ENCODE data around the gene ARID3A. TPM values are rescaled to one million over a fixed set of nuclear protein-coding genes. Genes with fewer than 3 reads are reported as not detected.

Gene ARID3A
- total RNA-seq, 1 donor from 2014 or later, result 106 TPM

DNA sequence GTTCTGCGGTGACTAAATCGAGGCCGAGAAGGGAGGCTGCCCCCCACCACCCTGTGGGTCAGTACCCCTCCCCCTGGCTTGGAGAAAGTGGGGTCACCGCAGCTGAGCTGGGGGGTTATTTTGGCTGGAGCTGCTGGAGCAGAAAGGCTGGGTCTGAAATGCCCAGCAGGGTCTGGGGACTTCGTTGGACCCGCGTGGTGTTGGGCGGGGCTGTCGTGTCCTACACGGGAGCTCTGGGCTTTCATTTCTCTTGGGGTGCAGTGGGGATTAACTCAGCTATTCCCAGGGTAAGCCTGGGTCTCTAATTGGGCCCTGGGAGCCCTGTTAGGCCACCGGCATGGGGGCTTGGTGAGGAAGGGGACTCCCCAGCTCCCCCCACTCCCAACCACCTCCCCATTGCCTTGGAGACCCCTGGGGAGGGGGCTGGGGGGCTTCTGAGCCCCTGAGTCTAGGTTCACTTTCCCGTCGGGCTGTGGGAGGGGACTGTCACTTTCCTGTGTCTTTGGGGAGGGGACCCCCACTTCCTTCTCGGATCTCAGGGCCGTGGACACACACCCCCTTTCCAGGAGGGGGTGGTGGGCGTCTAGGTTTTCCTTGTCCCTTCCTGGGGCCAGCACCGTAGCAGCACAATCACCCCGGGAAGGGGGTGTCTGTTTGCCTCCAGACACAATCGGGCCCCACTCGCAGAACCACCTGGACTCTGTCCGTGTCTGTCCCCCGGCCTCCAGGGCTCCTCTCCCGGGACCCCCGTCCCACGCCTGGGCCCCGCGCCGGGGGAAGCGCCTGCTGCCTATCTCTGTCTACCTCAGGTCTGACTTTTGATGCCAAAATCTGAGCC lies 48.1 kb downstream of the ARID3A start:
- Histone ChIP-seq H3K27me3 (ENCODE audit: insufficient read depth, low read length) (no peaks in the 10 kb centered on the region), H3K4me1 (ENCODE audit: insufficient read depth, low read length) (no peaks in the 10 kb centered on the region), H4K20me1 (ENCODE audit: insufficient read depth, low read length) (no peaks in the 10 kb centered on the region), H3K9me3 (ENCODE audit: insufficient read depth, low read depth, low read length) (peaks cover 5% of the 10 kb centered on the region), H3K9ac (ENCODE audit: low read length) (no peak overlapping the region), H2AFZ (ENCODE audit: low read depth, low read length) (no peak overlapping the region), H3K4me3 (ENCODE audit: insufficient read depth, low read depth, low read length) (no peak overlapping the region), H3K79me2 (ENCODE audit: insufficient read depth, low read length) (no peaks in the 10 kb centered on the region), H3K27ac (ENCODE audit: low read depth, low read length) (no peak overlapping the region), H3K4me2 (ENCODE audit: low read length) (no peak overlapping the region), H3K36me3 (ENCODE audit: insufficient read depth, low read length) (peaks cover 10% of the 10 kb centered on the region)
- Mint-ChIP-seq H3K9me3 (ENCODE audit: unreplicated experiment) (peaks cover 5% of the 10 kb centered on the region), H3K36me3 (ENCODE audit: low read depth, unreplicated experiment) (peaks cover 16% of the 10 kb centered on the region), H3K27ac (ENCODE audit: unreplicated experiment) (no peak overlapping the region), H3K4me3 (ENCODE audit: unreplicated experiment) (no peak overlapping the region), H3K4me1 (ENCODE audit: low read depth, unreplicated experiment) (no peaks in the 10 kb centered on the region), H3K27me3 (ENCODE audit: low read depth, unreplicated experiment) (no peaks in the 10 kb centered on the region)
- TF ChIP-seq, protein P1, sequence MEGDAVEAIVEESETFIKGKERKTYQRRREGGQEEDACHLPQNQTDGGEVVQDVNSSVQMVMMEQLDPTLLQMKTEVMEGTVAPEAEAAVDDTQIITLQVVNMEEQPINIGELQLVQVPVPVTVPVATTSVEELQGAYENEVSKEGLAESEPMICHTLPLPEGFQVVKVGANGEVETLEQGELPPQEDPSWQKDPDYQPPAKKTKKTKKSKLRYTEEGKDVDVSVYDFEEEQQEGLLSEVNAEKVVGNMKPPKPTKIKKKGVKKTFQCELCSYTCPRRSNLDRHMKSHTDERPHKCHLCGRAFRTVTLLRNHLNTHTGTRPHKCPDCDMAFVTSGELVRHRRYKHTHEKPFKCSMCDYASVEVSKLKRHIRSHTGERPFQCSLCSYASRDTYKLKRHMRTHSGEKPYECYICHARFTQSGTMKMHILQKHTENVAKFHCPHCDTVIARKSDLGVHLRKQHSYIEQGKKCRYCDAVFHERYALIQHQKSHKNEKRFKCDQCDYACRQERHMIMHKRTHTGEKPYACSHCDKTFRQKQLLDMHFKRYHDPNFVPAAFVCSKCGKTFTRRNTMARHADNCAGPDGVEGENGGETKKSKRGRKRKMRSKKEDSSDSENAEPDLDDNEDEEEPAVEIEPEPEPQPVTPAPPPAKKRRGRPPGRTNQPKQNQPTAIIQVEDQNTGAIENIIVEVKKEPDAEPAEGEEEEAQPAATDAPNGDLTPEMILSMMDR (IDR thresholded peaks at IDR 0.05; ENCODE audit: insufficient read depth, low read depth, low read length), result no peak
- no peak for TF ChIP-seq EZH2 (IDR thresholded peaks at IDR 0.05; ENCODE audit: insufficient read depth, low read length)
- FAIRE-seq (no peak), DNase-seq (ENCODE audit: low read depth) (no peak)

DNA sequence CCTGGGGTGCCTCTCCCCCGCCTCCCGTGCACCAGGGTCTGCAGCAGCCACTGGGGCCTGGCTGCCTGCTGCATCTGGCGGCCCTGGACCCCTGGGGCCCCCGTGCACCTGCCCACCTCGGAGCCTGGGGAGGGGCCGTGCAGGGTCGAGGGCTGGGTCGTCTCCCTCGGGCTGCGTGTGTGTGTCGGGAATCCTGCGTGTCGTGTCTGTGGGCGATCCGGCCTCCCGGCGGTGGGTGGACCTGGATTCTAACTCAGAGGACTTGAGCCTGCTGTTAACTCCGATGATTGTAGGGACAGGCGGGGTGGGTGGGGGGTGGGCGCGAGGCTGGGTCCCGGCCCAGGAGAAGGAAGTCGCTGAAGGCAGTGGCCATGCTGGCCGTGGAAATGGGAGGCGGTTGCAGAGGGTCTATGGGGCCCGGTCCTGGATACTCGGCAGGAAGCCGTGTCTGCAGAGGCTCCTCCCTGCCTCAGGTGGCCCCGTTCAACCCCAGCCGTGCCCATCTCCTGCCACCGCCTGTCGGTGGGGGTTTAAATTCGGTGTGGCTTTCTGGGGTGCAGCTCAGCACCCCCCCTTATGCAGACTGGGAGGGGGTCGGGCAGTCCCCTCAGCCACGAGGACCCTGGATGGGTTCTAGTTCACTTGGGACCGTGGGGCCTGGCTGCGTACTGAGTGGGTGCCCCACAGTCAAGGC lies 48.9 kb downstream of the ARID3A start:
- H3K27me3 Mint-ChIP-seq (ENCODE audit: low read depth, unreplicated experiment), result no peaks in the 10 kb centered on the region
- no peak overlapping the region for H3K4me3 Mint-ChIP-seq (ENCODE audit: unreplicated experiment)
- no peak overlapping the region for H3K27ac Mint-ChIP-seq (ENCODE audit: unreplicated experiment)
- H3K4me3 ChIP-seq (ENCODE audit: insufficient read depth, low read depth, low read length), result no peak overlapping the region
- FAIRE-seq, result no peak
- TF ChIP-seq, protein P1 (IDR thresholded peaks at IDR 0.05; ENCODE audit: insufficient read depth, low read depth, low read length), result no peak
- H3K4me1 Mint-ChIP-seq (ENCODE audit: low read depth, unreplicated experiment), result no peaks in the 10 kb centered on the region
- peaks cover 10% of the 10 kb centered on the region for H3K36me3 ChIP-seq (ENCODE audit: insufficient read depth, low read length)
- DNase-seq (ENCODE audit: low read depth), result no peak
- no peak overlapping the region for H3K27ac ChIP-seq (ENCODE audit: low read depth, low read length)
- peaks cover 5% of the 10 kb centered on the region for H3K9me3 Mint-ChIP-seq (ENCODE audit: unreplicated experiment)
- H4K20me1 ChIP-seq (ENCODE audit: insufficient read depth, low read length), result no peaks in the 10 kb centered on the region
- no peak overlapping the region for H3K4me2 ChIP-seq (ENCODE audit: low read length)
- H2AFZ ChIP-seq (ENCODE audit: low read depth, low read length), result no peak overlapping the region
- peaks cover 16% of the 10 kb centered on the region for H3K36me3 Mint-ChIP-seq (ENCODE audit: low read depth, unreplicated experiment)
- H3K9ac ChIP-seq (ENCODE audit: low read length), result no peak overlapping the region
- H3K9me3 ChIP-seq (ENCODE audit: insufficient read depth, low read depth, low read length), result peaks cover 5% of the 10 kb centered on the region
- H3K27me3 ChIP-seq (ENCODE audit: insufficient read depth, low read length), result no peaks in the 10 kb centered on the region
- no peaks in the 10 kb centered on the region for H3K79me2 ChIP-seq (ENCODE audit: insufficient read depth, low read length)
- H3K4me1 ChIP-seq (ENCODE audit: insufficient read depth, low read length), result no peaks in the 10 kb centered on the region

Measured in astrocyte (in vitro differentiated cells and primary cell).